Activated CD4-positive, alpha-beta T cell treated with anti-CD3 and anti-CD28 coated beads, Interleukin-2, amount 50 U/mL, for 48 hours (primary cell): ENCODE data around the gene IL1R2.

ENCODE experiments used
- DNase-seq, 2 experiments: peaks; one replicate each; pipeline ENCODE4 v3.0.0-alpha.2; 2020

IL1R2 gene

DNA sequence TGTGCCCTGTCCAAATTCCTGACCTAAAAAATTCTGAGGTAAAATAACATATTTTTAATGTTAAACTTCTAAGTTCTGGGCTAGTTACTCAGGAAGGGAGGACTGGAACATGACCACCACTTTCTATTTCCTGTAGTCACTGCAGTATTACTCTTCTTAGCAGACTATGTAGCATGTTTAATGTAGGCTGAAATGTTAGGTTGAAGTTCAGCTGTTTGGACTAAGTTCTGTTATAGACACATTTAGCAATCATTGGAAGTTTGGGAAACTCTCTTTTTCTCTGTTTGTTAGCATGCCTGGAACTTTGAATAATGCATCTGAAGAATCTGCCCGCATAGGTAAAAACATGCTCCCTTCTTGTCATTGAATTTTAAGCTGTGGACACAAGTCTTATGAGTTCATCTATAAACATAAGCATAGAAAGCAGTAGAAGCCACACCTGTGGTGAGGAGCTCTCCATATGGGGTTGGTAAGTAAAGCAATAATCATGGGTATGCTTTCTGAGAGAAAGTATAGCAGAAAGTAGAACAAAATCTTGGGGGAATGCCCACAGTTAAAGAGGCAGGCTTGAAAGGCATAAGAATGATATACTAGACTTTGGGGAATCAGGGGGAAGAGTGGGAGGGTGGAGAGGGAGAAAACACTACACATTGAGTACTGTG, 52.6 kb downstream of the IL1R2 start:
- DNase-seq, result no peak

DNA sequence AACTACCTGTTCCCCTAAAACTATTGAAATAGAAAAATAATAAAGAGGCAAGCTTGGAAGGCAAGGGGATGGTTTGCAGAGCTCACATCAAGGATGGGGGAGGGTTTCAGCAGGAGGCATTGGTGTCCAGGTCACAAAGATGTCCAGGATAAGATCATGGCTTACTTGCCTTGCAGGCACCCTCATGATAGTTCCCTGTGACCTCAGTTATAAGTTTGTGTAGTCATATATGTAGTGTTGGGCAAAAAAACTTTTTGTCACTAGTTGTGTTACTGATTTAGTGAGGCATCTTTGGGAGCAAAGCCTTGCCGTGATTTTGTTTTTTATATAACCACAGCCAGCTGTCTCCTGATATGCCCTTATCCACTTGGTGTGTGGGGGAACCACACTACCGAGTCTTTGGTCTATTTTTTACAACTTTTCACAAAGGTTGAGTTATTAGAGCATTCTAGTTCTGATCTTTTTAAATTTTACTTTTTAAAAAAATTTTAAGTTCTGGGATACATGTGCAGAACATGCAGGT, 53.3 kb downstream of the IL1R2 start:
- DNase-seq, result no peak

DNA sequence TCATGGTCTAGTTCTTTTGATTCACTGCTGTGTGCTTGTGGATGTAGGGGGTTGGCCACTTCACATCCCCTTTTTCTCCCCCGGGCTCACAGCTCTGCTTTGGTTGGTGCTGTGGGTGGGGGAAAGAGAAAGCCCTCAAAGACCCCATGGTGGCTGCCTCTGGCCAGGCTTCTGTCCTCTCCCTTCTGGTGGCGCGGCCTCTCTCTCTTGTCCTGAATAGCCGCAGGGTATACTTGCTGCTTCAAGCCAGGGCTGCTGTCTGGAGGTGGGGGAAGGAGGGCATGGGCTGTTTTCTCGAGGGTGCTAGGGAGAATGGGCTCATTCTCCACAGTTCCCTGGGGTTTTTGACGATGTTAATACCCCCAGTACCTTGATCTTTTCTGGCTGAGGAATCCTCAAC, 53.9 kb downstream of the IL1R2 start:
- no peak for DNase-seq

DNA sequence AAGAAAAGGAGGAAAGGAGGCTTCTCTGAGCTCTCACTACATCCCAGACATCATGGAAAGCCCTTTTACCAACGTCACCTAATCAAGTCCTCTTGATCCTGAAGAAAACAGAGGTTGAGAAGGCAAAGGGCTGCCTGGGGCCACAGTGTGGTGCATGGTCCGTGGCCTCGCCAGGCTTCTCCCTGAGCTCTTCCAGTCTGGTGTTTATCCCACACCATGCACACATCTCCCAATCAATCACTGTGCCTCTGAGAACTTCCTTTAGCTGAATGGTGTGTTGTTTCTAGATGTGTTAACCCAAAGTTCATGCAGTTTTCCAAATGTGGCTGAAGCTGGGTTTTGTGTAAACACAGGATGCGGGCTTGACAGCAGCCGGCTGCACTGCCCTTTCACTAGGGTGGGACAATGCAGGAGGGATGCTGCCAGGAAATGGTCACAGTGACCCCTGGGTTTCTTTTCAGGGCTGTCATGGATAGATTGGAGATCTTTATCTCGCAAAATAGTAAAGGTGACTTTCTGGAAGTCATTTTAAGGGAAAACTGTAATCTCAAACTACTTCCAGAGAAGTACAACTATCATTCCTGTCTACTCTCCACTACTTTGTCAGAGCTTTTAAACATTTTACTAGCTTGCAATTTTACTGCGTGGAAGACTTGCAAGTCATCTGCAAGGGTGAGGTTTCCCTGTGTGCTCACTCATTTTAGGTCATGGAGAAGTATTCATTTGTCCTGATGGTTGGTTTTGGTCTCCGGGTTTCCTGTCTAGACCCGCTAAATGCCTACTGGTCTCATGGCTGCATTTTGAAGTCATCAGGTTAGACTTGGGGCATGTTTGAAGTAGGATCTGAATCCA, 54.6 kb downstream of the IL1R2 start:
- DNase-seq, result no peak

DNA sequence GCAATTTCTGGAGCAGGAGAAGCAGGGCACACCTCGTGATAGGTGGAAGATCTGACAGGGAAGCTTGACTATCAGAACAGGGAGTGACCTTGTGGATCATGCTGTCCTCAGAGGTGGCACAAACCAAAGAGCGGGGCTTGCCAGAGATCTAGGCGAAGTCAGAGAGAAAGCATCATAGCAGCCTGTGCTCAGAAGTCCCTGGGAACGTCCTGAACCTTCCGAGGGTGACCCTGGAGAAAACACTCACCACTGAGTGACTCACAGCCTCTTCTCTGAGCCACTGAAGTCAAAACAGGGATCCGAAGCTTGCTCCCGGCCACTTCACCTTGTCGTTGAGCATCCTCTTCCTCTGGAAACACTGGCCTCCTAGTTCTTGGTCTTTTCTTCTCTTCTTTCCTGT, 56.7 kb downstream of the IL1R2 start:
- DNase-seq, result no peak

DNA sequence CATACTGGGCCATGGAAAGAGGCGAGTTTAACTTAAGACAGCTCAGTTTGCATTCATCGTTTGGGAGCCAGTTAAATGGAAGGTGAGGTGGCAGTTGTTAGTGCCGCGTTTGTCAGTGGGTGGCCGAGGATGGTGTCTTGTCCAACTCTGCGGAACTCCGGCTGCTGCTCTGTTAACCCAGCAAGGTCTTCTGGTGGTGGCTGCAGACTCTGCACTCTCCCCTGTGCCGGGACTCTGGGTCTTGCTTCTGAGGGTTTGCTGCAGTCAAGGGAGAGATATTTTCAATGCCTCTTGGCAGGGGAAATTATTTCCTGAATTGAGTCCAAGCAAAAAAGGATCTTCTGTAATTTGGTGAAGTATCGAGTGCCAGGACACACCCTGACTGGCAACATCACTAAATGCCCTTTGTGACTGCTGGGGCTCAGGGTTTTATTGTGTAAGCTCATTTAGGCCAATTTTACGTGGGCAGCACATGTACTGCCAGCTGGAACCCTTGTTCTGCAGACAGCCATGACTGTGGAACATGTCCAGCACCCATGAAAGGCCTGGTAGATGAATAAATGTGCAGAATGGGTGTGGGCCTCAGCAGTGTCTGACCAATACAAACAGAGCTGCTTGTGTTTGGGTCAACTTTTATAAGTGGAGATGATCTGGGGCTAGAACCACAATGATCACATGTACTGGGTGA, 58.1 kb downstream of the IL1R2 start:
- no peak for DNase-seq

DNA sequence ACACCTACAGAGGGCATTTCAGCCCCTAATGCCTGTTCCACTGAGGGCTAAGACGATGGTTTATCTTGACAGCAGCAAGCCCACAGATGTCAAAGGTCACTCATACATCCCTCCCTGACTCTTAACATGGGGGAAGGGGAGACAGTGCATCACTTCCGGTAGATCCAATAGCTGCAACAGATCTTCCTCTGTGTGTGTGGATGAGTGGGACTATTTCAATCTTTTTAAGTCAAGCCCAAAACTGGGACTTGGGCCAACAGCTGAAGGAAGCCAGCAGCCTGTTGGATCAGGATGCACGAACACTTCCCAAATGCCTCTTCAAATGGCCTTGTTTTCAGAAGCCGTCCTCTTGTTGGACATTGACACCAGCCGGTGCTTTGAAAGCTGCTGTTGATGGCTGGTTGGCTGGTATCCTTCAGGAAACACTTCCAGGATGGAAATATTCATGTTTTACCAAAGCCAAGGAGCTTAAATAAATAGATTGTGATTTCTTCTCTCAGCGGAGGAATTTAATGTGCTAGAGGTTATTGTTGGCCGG, 59.2 kb downstream of the IL1R2 start:
- DNase-seq, result no peak

DNA sequence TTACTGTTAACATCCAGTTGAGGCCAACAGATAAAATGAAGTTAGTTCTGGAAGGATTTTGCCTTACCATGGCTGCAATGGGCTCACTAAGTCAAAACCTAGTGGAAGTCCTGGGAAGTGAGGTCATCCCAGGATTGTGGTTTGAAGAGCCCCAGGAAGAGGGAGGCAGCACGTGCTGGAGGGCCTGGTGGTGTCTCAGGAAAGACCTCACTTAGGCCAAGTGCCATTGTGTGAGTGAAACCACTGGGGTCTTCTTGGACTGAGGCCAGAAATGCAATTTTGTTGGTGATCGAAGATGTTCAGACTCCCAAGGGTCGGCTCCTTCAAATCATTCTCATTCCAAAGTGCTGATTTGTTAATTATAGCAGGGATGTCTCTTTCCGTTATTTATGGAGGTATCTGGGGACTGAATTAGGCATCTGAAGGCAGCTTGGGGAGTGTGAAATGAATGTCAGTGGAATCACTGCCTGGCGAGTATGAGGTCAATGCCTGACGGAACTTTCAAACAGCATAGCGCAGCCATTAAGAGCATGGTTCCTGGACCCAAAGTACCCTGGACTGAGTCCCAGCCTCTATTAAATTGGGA, 60.0 kb downstream of the IL1R2 start:
- DNase-seq, result no peak

DNA sequence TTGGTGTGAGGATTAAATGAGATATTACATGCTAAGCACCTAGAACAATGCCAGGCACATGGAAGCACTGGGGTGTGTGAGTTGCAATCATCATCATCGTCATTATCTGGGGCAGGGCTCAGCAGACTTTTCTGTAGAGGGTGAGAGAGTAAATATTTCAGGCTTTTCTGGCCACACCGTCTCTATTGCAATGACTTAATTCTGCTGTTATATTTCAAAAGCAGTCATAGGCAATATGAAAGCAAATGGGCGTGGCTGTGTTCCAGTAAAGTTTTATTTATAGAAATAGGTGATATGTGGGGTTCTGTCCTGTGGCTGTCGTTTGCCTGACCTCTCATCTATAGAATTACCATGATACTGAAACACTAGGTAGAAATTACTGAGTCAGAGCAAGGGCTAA, 60.6 kb downstream of the IL1R2 start:
- no peak for DNase-seq

DNA sequence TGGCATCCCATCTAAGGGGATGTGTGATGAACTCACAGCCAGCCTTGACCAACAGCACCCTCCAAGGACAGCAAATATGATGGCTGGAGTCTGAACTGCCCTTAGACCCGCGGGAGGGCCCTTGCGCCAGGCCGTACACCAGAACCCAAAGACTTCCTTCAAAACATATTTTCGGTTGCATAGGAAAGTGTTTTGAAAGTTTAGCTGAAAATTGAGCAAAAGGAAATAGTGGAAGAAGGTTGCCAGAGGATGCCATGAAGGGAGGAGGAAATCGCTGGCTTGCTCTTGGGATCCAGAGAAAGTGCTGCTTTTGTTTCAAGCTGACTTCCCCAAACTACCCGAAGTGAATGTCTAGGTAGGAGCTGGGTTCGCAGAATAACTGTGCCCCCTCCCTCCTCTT, 61.3 kb downstream of the IL1R2 start:
- DNase-seq, result no peak

DNA sequence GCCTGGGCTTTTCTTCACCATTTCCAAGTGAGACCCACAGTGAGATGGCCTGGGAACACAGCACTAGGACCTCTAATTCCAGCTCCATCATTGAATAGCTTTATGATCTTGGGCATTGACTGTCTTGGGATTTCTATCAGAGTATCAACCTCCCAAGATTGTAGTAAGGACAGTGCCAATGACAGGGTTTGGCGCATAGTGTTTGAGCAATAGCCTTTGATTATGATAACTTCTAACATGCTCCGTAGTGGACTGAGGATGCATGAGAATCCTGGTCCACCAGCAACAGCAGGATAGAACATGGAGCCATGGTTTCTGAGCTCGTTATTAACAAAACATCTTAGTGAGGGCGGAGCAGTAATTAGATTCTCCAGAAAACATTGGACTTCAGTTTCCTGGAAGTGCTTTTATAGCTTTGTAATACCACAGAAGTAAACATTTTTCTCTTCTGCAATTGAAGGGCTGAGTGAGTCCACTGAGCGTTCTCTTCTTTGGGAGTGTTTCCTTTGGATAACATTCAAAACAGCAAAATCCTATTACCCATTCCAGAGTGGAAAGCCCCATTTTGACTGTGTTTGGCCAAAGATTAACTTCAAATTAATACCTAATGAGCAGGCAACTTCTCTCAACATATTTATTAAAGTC, 63.7 kb downstream of the IL1R2 start:
- no peak for DNase-seq

DNA sequence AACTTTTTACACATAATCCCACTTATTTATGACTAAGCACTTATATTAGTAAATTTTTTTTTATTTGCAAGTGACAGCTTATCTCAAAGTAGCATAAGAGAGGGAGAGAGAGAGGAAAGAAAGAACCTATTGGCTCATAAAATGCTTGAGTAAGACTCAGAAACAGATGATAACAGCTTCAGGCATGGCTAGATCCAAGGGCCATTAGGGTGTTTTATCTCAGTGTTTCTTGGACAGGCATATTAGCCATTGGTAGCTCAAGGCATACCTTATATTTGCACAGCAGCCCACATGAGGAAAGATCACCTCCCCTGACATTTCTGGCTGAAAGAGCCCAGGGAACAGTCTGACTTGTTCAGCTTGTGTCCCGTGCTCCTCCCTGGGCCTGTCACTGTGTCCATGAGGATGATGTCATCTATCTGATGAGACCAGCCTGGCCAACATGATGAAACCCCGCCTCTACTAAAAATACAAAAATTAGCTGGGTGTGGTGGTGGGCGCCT, 64.4 kb downstream of the IL1R2 start:
- no peak for DNase-seq

DNA sequence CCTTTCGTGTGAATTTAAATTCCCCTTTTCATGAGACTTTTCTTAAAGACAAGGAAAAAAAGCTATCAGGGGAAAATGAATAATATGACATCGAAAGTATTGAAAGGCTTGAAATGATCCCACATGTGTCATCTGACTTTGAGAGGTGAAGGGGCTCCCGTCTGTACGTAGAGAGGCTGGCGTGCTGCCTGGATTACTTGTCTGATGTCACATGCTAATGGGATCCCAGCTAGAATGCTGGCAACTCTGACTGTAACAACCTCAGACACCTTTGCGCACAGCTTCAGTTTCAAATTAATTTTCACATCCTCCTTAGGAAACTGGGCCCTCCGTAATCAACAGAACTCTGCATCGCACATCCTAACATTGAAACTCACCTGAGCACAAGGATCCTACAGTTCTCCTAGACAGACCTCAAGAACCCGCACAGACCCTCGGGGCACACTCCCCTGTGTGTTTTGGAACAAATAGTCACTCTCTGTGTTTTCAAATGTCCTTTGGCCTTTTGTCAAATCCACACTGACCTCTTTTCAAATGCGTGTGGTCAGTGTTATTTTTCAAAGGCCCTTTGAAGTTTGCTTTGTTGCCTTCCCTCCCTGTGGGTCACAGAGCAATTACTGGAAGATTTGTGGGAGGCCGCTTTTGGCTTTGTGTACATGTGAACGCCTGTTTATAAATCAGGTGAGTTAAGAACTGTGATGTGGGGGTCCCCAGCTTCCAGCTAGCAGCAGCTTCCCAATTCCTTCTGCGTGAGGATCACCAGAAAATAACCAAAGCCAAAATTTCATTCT, 65.9 kb downstream of the IL1R2 start:
- peak; percentile 59 to 65 for DNase-seq

DNA sequence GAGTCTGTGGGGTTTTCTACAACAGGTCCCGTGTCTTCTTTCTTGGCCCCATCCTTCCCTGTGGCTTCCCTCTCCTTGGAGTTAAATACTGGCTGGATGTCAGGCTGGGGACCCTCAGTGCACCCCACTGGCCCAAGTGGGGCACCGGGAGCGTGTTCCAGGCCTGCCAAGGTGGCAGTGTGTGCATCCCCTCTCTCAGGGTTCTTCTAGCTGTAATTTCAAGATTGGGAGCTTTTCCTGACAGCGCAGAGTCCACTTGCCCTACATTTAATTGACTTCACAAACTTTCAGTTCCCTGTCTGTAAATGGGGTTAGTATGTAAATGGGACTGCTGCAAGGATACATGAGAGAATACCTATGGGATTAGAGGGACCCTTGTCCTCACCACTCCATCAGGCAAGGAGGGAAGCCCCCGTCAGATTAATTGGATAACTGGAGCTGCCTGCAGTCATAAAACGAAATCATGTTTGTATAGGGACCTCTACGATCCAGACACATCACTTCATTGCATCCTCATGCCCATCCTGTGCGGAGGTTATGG, 66.6 kb downstream of the IL1R2 start:
- DNase-seq, result no peak

DNA sequence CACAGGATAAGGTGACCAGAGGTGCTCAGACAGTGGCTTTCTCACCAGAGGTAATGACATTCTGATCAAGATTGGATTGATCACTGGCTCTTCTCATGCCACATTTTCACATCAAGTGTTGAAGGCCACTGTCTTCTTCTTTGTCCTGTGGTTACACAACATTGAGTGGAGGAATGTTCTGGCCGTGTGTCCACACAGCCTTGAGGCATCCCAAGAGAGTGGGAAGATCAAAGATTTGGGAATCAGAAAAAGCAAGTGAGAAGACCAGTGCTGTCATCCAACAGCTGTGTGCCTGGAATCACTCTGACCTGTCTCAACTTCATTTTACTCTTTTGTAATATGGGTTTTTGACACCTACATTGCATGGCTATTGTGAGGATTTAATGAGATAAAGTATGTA, 67.4 kb downstream of the IL1R2 start:
- no peak for DNase-seq

DNA sequence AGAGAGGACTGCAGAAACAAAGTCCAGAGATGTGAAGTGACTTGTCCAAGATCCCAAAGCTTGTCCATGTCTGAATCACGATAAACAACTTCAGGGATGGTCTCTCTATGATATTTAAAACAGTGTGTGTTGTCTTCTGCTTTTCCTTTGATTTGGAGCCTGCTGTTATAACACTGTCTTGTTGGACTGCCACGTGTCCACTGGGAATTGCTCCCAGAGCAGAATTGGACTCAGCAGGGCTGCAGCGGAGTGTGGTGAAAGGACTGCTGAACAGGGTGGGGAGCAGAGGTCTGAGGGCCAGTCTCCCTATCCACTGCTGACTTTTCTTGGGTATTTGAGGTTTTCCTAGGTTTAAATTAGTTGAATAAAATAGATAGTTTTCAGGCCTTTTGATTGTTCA, 68.3 kb downstream of the IL1R2 start:
- no peak for DNase-seq

DNA sequence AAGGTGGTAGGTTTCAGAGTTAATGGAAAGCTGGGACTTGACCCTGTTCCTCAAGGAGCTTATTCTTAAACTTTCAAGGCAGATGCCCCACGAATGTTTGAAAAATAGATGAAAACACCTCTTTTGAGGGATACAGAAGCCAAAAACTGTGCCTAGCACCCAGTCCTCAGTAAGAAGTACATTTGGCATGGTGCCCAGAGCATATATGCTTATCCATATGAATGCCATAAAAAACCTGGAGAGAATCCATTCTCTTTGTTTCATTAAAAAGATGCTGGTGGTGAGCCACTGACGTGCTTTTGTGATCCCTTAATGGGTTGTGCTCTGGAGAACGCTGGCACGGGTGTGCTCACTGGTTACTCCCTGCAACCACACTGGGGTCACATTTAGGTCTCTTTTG, 69.0 kb downstream of the IL1R2 start:
- no peak for DNase-seq

DNA sequence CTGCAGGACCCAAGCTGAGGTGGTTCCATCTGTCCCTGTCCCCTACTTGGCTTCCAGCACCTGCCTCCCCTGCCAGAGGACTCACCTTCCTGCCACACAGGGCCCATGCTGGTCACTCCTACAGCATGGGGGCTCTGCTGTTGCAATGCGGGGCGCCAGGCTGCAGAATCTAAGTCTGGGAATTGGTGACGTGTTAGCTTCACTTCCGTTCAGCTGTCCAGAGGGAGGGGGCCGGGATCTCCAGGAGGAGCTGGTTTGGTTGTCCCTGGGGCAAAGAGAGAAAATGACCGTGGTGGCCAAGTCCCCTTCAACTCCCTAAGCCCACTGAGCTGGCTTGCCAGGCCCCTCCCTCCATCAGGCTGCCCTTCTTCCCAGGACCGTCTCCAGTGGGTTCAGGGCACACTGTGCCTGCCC, 69.5 kb downstream of the IL1R2 start:
- DNase-seq, result no peak

DNA sequence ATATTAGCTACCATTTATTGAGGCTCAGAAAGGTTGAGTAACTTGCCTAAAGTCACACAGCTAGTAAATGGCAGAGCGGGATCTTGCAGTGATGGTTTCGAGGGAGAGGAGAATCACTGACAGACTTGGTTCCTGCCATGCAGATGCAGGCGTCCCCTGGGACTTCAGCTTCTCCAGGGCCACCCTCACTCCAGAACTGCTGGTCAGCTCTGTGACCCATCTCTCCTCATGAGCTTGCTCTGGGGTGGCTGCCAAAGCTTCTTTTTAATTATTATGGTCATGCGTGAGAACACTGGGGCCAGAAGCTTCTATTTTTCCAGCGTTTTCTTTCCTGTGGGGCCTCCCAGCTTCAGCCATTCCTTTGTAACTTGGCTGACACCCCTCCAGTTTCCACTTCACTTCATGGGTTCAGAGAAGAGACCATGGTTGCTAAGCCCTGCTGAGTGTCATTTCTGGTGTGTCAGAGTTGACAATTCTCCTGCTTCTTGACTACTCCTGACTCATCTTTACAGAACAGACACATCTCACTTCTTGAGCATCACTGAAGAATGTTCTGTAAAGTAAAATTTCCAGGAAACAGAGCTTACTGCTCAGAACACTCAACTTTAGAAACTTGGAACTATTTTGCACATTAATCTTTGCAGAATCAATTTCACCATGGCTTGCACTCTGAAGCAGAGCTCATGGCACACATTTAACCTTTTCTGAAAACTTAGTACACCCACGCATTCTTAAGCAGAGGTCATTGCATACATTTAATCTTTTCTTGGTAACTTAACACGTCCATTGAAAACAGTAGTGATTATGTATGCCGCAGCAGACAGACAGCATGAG, 70.4 kb downstream of the IL1R2 start:
- peak in 1 of 2 experiments; percentile 44 for DNase-seq

DNA sequence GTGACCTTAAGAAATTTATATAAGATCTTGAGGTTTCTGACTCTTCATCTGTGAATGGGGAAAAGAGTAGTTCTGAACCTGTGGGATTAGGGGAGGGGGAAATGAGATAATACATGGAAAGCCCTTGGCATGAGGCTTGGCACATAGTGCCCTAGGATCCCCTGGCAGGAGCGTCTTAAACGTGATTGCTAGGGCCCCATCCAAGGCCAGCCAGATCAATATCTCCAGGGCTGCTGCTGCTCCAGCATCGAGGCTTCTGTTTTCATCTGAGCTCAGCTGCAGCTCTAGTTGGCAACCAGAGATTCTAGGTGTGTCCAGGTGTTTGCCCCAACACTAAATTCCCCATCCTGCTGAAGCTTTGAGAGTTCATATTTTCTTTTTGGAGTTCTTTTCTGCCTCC, 71.0 kb downstream of the IL1R2 start:
- no peak for DNase-seq
